ENCODE measurements around the gene LDLR. TPM values are rescaled to one million over a fixed set of nuclear protein-coding genes. Genes with fewer than 3 reads are reported as not detected.

The LDLR gene
- total RNA-seq, 2 donors from 2014 or later: 61.0 to 101 TPM

GRCh38 chr19:11171144-11171543 lies 81.9 kb downstream of the LDLR start:
- no peak overlapping the region for H3K4me3 ChIP-seq (ENCODE audit: low read length)
- H3K36me3 ChIP-seq (ENCODE audit: control insufficient read depth, insufficient read depth, low read length): peaks cover 45% of the 10 kb centered on the region
- WGBS, 2 experiments (ENCODE audit: insufficient coverage in 1 of 2, insufficient read length in 1 of 2): 86 to 94% methylated on average over 4 to 5 of the region's 5 CpGs
- no peaks in the 10 kb centered on the region for H3K4me1 ChIP-seq (ENCODE audit: control insufficient read depth, insufficient read depth, low read length)
- Mint-ChIP-seq H3K4me1 (no peaks in the 10 kb centered on the region), H3K9me3 (no peaks in the 10 kb centered on the region), H3K4me3 (no peak overlapping the region), H3K27ac (no peak overlapping the region), H3K27me3 (ENCODE audit: insufficient read depth) (no peaks in the 10 kb centered on the region), H3K36me3 (ENCODE audit: low read depth) (peaks cover 70% of the 10 kb centered on the region)
- no peaks in the 10 kb centered on the region for H3K9me3 ChIP-seq (ENCODE audit: control insufficient read depth, low read length)
- H3K27ac ChIP-seq (ENCODE audit: low read depth, low read length): no peak overlapping the region
- H3K9ac ChIP-seq (ENCODE audit: extremely low read depth, low read length, poor library complexity, severe bottlenecking): no peak overlapping the region
- no peak for DNase-seq
- H3K27me3 ChIP-seq (ENCODE audit: control insufficient read depth, insufficient read depth, low read length, poor library complexity, severe bottlenecking): no peaks in the 10 kb centered on the region
- TF ChIP-seq CTCF (conservative IDR thresholded peaks at IDR 0.05): no peak

- TF ChIP-seq CTCF (conservative IDR thresholded peaks at IDR 0.05): no peak
- no peak overlapping the region for H3K9ac ChIP-seq (ENCODE audit: extremely low read depth, low read length, poor library complexity, severe bottlenecking)
- H3K4me3 ChIP-seq (ENCODE audit: low read length): no peak overlapping the region
- H3K27me3 ChIP-seq (ENCODE audit: control insufficient read depth, insufficient read depth, low read length, poor library complexity, severe bottlenecking): no peaks in the 10 kb centered on the region
- Mint-ChIP-seq H3K9me3 (no peaks in the 10 kb centered on the region), H3K4me1 (no peaks in the 10 kb centered on the region), H3K27ac (peak overlapping the region; percentile 48), H3K36me3 (ENCODE audit: low read depth) (peaks cover 72% of the 10 kb centered on the region), H3K4me3 (no peak overlapping the region), H3K27me3 (ENCODE audit: insufficient read depth) (no peaks in the 10 kb centered on the region)
- H3K27ac ChIP-seq (ENCODE audit: low read depth, low read length): no peak overlapping the region
- 89 to 91% methylated on average over 6 of the region's 6 CpGs for WGBS, 2 experiments (ENCODE audit: insufficient coverage in 1 of 2, insufficient read length in 1 of 2)
- no peak for DNase-seq
- peaks cover 46% of the 10 kb centered on the region for H3K36me3 ChIP-seq (ENCODE audit: control insufficient read depth, insufficient read depth, low read length)
- H3K4me1 ChIP-seq (ENCODE audit: control insufficient read depth, insufficient read depth, low read length): no peaks in the 10 kb centered on the region
- H3K9me3 ChIP-seq (ENCODE audit: control insufficient read depth, low read length): no peaks in the 10 kb centered on the region
Observed at GRCh38 chr19:11172576-11172975, 83.3 kb downstream of the LDLR start.

DNA sequence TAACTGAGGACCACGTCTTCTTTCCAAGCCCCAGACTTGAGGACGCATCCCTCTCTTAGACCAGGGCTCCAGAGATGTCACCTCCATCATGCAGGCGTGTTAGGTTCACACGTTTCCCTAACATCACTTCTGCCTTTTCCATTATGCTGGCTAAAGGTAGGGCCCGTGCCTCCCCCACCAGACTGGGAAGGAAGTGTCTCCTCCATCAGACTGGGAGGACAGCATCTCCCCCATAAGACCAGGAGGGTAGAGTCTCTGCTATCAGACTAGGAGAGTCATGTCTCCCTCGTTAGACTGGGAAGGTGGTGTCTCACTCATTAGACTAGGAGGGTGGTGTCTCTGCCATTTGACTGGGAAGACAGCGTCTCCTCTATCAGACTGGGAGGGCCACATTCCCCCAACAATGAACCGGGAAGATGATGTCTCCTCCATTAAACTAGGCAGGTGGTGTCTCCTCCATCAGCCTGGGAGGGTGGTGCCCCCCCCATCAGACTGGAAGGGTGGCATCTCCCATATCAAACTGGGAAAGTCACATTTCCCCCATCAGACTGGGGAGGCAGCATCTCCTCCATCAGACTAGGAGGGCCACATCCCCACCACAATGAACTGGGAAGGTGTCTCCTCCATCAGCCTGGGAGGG lies 84.4 kb downstream of the LDLR start:
- Mint-ChIP-seq H3K36me3 (ENCODE audit: low read depth) (peaks cover 68% of the 10 kb centered on the region), H3K27me3 (ENCODE audit: insufficient read depth) (no peaks in the 10 kb centered on the region), H3K27ac (no peak overlapping the region), H3K9me3 (no peaks in the 10 kb centered on the region), H3K4me1 (no peaks in the 10 kb centered on the region), H3K4me3 (no peak overlapping the region)
- WGBS, 2 experiments (ENCODE audit: insufficient coverage in 1 of 2, insufficient read length in 1 of 2): 85% methylated on average over 6 to 8 of the region's 8 CpGs
- Histone ChIP-seq H3K9me3 (ENCODE audit: control insufficient read depth, low read length) (no peaks in the 10 kb centered on the region), H3K4me3 (ENCODE audit: low read length) (no peak overlapping the region), H3K27me3 (ENCODE audit: control insufficient read depth, insufficient read depth, low read length, poor library complexity, severe bottlenecking) (no peaks in the 10 kb centered on the region), H3K27ac (ENCODE audit: low read depth, low read length) (no peak overlapping the region), H3K36me3 (ENCODE audit: control insufficient read depth, insufficient read depth, low read length) (peaks cover 41% of the 10 kb centered on the region), H3K9ac (ENCODE audit: extremely low read depth, low read length, poor library complexity, severe bottlenecking) (no peak overlapping the region), H3K4me1 (ENCODE audit: control insufficient read depth, insufficient read depth, low read length) (no peaks in the 10 kb centered on the region)
- TF ChIP-seq CTCF (conservative IDR thresholded peaks at IDR 0.05): no peak
- no peak for DNase-seq

Measured in endodermal cell (in vitro differentiated cells).